ENCODE results near the gene PON2.

- no peak for TF ChIP-seq FOSL1 (IDR thresholded peaks at IDR 0.05; ENCODE audit: low read depth)
- no peak for TF ChIP-seq EZH2phosphoT487 (IDR thresholded peaks at IDR 0.05; ENCODE audit: borderline replicate concordance)
- TF ChIP-seq TCF7L2 (IDR thresholded peaks at IDR 0.05; ENCODE audit: borderline replicate concordance, extremely low read depth, insufficient read depth, insufficient read length) = peak; percentile 9
- peak; percentile 83 for TF ChIP-seq YY1 (IDR thresholded peaks at IDR 0.05; ENCODE audit: extremely low read depth, insufficient replicate concordance, low read depth, low read length)
- TF ChIP-seq CTCF (IDR thresholded peaks at IDR 0.05 in 2 of 3, conservative IDR thresholded peaks at IDR 0.05 in 1 of 3; ENCODE audit: borderline replicate concordance in 1 of 3, insufficient read depth in 1 of 3, low read depth in 2 of 3, low read length in 2 of 3) = no peak
- TF ChIP-seq EZH2 (IDR thresholded peaks at IDR 0.05) = no peak
- peak; percentile 90 for TF ChIP-seq POLR2A (IDR thresholded peaks at IDR 0.05; ENCODE audit: borderline replicate concordance, extremely low read depth, insufficient read depth, insufficient read length)
- peak; percentile 85 for TF ChIP-seq POLR2AphosphoS5 (IDR thresholded peaks at IDR 0.05; ENCODE audit: low read depth, low read length)
- no peak for TF ChIP-seq CEBPB (IDR thresholded peaks at IDR 0.05; ENCODE audit: low read depth)
- TF ChIP-seq ELF1 (IDR thresholded peaks at IDR 0.05; ENCODE audit: borderline replicate concordance, low read depth) = no peak
- no peak for TF ChIP-seq ATF3 (IDR thresholded peaks at IDR 0.05)
- 0 out of 2 replicates have a peak, but pooled peaks have one; percentile 25 for TF ChIP-seq SP1 (IDR thresholded peaks at IDR 0.05; ENCODE audit: low read depth)
- peak; percentile 91 for TF ChIP-seq ZFX (IDR thresholded peaks at IDR 0.05)
Measured at GRCh38 chr7:95434557-95435421, at the start of gene PON2.

All from HCT116 (cell line).